Stimulated activated naive B cell treated with anti-CD40 and anti-IgM and Interleukin-4, amounts not matched to agents 10 μg/mL and 1 μg/mL and 100 μg/mL, for 72 hours (primary cell): ENCODE results near the gene AOPEP.

ENCODE experiments used
- ATAC-seq, 2 donors: fragments of 150-1000 bp; cut with Tn5 transposase; replicated peaks; 2 replicates each; pipeline ENCODE4 v1.10.0; 2021; ENCODE audit warnings: moderate library complexity in 1 of 2
- DNase-seq: peaks from one replicate; pipeline ENCODE4 v3.0.0; 2021
- H3K27ac Mint-ChIP-seq: one replicate; pipeline ENCODE4 v1.8.0; 2022; ENCODE audit warnings: mild to moderate bottlenecking, mixed read lengths
- H3K27me3 Mint-ChIP-seq, 2 donors: one replicate each; pipeline ENCODE4 v1.8.0; 2022; ENCODE audit warnings: mixed read lengths in 2 of 2
- H3K36me3 Mint-ChIP-seq, 2 donors: one replicate each; pipeline ENCODE4 v1.8.0; 2022; ENCODE audit warnings: mixed read lengths in 2 of 2, mild to moderate bottlenecking in 1 of 2
- H3K4me1 Mint-ChIP-seq, 2 donors: one replicate each; pipeline ENCODE4 v1.8.0; 2022; ENCODE audit warnings: mixed read lengths in 2 of 2, mild to moderate bottlenecking in 1 of 2
- H3K4me3 Mint-ChIP-seq, 2 donors: one replicate each; pipeline ENCODE4 v1.8.0; 2022; ENCODE audit warnings: mild to moderate bottlenecking in 2 of 2, mixed read lengths in 2 of 2, moderate library complexity in 1 of 2
- H3K9me3 Mint-ChIP-seq, 2 donors: one replicate each; pipeline ENCODE4 v1.8.0; 2022; ENCODE audit warnings: mixed read lengths in 2 of 2, mild to moderate bottlenecking in 1 of 2

AOPEP gene

GRCh38 chr9:94699715-94700373 lies 26.7 kb upstream of the AOPEP start:
- Mint-ChIP-seq H3K4me3 (no peak overlapping the region), H3K9me3 (no peaks in the 10 kb centered on the region)

DNA sequence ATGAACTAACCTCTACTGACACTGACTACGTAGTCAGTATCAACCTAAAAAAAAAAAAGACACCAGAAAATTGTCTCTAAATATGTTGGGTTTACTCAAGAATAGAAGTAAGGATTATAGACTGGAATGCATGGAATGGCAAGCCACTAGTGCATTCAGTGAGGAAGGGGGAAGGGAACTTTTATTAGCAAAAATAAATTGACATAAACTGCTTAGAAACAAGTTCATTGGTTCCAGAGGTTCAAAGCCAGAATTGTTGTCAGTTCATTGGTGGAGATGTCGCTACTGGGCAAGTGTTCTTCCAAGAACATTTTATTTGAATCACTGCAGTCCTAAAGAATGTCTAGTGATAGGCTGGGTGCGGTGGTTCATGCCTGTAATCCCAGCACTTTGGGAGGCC lies 26.1 kb upstream of the AOPEP start:
- no peak overlapping the region for H3K27ac Mint-ChIP-seq
- peaks cover 23 to 31% of the 10 kb centered on the region in 2 donors for H3K27me3 Mint-ChIP-seq
- H3K36me3 Mint-ChIP-seq = no peaks in the 10 kb centered on the region
- ATAC-seq (no peak), DNase-seq (no peak)
- H3K4me1 Mint-ChIP-seq = no peaks in the 10 kb centered on the region
- H3K4me3 Mint-ChIP-seq = no peak overlapping the region
- no peaks in the 10 kb centered on the region for H3K9me3 Mint-ChIP-seq

More at GRCh38 chr9:94699715-94700373, 26.7 kb upstream of the AOPEP start:
- DNase-seq = no peak
- peaks cover 23 to 31% of the 10 kb centered on the region in 2 donors for H3K27me3 Mint-ChIP-seq
- H3K4me1 Mint-ChIP-seq = no peaks in the 10 kb centered on the region
- no peak for ATAC-seq
- H3K36me3 Mint-ChIP-seq = no peaks in the 10 kb centered on the region
- H3K27ac Mint-ChIP-seq = no peak overlapping the region

GRCh38 chr9:94703488-94704140 lies 22.9 kb upstream of the AOPEP start:
- Mint-ChIP-seq H3K4me1 (no peaks in the 10 kb centered on the region), H3K36me3 (no peaks in the 10 kb centered on the region), H3K27me3 (peaks cover 16 to 28% of the 10 kb centered on the region in 2 donors), H3K9me3 (no peaks in the 10 kb centered on the region), H3K4me3 (no peak overlapping the region), H3K27ac (no peak overlapping the region)
- DNase-seq (no peak), ATAC-seq (no peak)

- no peak for DNase-seq
- H3K36me3 Mint-ChIP-seq = no peaks in the 10 kb centered on the region
- no peak overlapping the region for H3K27ac Mint-ChIP-seq
- H3K27me3 Mint-ChIP-seq = peaks cover 11 to 21% of the 10 kb centered on the region in 2 donors
- H3K4me3 Mint-ChIP-seq = no peak overlapping the region
- no peak for ATAC-seq
- no peaks in the 10 kb centered on the region for H3K4me1 Mint-ChIP-seq
- no peaks in the 10 kb centered on the region for H3K9me3 Mint-ChIP-seq
Measured at GRCh38 chr9:94705162-94705702, 21.3 kb upstream of the AOPEP start.

- H3K36me3 Mint-ChIP-seq = no peaks in the 10 kb centered on the region
- H3K4me3 Mint-ChIP-seq = no peak overlapping the region
Measured at GRCh38 chr9:94706922-94707321, 19.6 kb upstream of the AOPEP start.

DNA sequence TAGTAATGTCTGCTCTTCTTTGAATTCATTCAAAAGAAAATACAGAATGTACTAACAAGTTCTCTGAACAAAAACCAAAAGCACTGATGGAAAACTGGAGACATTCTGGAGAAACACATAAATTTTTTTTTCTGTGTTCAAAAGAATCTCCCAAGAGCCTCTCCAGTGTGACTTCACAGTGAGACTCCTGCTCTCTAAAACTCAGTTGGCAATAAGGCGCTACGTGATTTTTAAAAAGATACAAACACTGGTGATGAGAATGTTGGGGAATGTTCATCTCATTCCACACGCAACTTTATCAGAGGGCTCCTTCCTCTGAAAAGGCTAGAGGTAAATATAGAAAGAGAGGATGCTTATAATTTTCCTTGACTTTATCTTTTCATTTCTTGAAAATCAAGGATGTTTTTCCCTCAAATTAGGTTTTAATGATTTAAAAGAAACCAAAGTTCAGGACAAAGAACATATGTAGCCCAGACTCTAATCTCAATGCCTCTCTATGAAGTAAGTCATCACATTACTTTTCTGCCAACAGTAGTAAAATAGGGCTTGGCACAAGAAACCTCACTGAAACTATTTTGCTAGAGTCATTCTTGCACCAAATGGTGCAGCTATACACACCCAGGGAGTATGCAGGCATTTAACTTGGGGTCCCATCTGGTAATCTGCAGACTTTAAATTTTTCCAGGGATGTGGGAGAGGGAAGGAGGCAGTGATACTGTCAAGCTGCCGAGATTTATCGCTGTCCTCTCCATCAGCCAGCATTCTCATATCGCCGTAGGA lies 12.9 kb upstream of the AOPEP start:
- DNase-seq = no peak
- H3K4me1 Mint-ChIP-seq = no peaks in the 10 kb centered on the region

More at GRCh38 chr9:94706922-94707321, 19.6 kb upstream of the AOPEP start:
- peaks cover 13 to 24% of the 10 kb centered on the region in 2 donors for H3K27me3 Mint-ChIP-seq
- DNase-seq (no peak), ATAC-seq (no peak)
- no peaks in the 10 kb centered on the region for H3K4me1 Mint-ChIP-seq
- H3K27ac Mint-ChIP-seq = no peak overlapping the region
- no peaks in the 10 kb centered on the region for H3K9me3 Mint-ChIP-seq

GRCh38 chr9:94714494-94714893 lies 12.0 kb upstream of the AOPEP start:
- DNase-seq = no peak
- Mint-ChIP-seq H3K9me3 (peaks cover 3 to 6% of the 10 kb centered on the region in 2 donors), H3K27ac (no peak overlapping the region), H3K4me1 (no peaks in the 10 kb centered on the region), H3K36me3 (no peaks in the 10 kb centered on the region), H3K4me3 (no peak overlapping the region), H3K27me3 (peaks cover 28 to 32% of the 10 kb centered on the region in 2 donors)
- no peak for ATAC-seq

More for the DNA sequence above, 12.9 kb upstream of the AOPEP start:
- no peaks in the 10 kb centered on the region for H3K36me3 Mint-ChIP-seq
- H3K9me3 Mint-ChIP-seq = peaks cover 3 to 6% of the 10 kb centered on the region in 2 donors
- ATAC-seq = no peak
- no peak overlapping the region for H3K4me3 Mint-ChIP-seq
- peaks cover 28 to 29% of the 10 kb centered on the region in 2 donors for H3K27me3 Mint-ChIP-seq
- H3K27ac Mint-ChIP-seq = no peak overlapping the region

DNA sequence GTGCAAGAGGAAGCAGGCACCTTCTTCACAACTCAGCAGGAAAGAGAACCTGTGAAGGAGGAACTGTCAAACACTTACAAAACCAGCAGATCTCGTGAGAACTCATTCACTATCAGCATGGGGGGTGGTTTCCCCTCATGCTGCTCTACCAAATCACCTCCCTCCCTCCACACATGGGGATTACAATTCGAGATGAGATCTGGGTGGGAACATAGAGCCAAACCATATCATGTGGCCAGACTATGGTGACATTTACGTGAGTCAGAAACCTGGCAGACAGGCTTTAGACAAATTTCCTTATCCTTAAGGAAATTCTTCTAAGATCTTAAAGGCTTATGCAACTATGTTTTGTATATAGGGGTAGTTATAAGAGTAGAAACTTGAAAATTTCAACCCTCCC lies 8.7 kb upstream of the AOPEP start:
- DNase-seq = no peak

GRCh38 chr9:94718936-94719335 lies 7.6 kb upstream of the AOPEP start:
- ATAC-seq = no peak
- Mint-ChIP-seq H3K27ac (no peak overlapping the region), H3K9me3 (peaks cover 3 to 8% of the 10 kb centered on the region in 2 donors)

More for the DNA sequence above, 8.7 kb upstream of the AOPEP start:
- peaks cover 15 to 20% of the 10 kb centered on the region in 2 donors for H3K27me3 Mint-ChIP-seq
- no peak overlapping the region for H3K4me3 Mint-ChIP-seq
- H3K4me1 Mint-ChIP-seq = no peaks in the 10 kb centered on the region
- H3K9me3 Mint-ChIP-seq = peaks cover 3 to 8% of the 10 kb centered on the region in 2 donors
- no peak overlapping the region for H3K27ac Mint-ChIP-seq
- H3K36me3 Mint-ChIP-seq = no peaks in the 10 kb centered on the region
- ATAC-seq = no peak

DNA sequence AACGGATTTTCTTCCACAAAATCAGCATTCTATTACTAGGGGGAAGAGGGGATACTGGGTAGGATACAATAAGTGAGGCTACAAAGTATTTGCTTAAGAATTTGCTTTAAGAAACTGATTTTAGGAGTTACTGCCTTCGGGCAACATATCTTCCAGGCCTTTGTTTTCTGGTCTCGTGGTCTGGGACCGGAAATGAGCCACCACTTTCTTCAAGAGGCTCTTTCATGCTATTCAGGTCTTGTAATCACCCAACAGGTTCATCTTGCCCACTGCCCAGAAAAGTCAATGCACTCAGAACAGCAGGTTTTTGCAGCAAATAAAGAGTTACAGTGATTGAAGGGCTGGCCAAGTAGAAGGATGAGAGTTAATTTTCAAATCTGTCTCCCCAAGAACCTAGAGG lies 6.6 kb upstream of the AOPEP start:
- ATAC-seq = no peak
- Mint-ChIP-seq H3K4me3 (no peak overlapping the region), H3K27ac (no peak overlapping the region), H3K4me1 (no peaks in the 10 kb centered on the region), H3K27me3 (peaks cover 6 to 20% of the 10 kb centered on the region in 2 donors), H3K9me3 (peaks cover 3 to 8% of the 10 kb centered on the region in 2 donors), H3K36me3 (no peaks in the 10 kb centered on the region)
- DNase-seq = no peak

More at GRCh38 chr9:94718936-94719335, 7.6 kb upstream of the AOPEP start:
- H3K4me3 Mint-ChIP-seq = no peak overlapping the region
- H3K27me3 Mint-ChIP-seq = peaks cover 6 to 20% of the 10 kb centered on the region in 2 donors
- no peaks in the 10 kb centered on the region for H3K36me3 Mint-ChIP-seq
- no peak for DNase-seq
- H3K4me1 Mint-ChIP-seq = no peaks in the 10 kb centered on the region

DNA sequence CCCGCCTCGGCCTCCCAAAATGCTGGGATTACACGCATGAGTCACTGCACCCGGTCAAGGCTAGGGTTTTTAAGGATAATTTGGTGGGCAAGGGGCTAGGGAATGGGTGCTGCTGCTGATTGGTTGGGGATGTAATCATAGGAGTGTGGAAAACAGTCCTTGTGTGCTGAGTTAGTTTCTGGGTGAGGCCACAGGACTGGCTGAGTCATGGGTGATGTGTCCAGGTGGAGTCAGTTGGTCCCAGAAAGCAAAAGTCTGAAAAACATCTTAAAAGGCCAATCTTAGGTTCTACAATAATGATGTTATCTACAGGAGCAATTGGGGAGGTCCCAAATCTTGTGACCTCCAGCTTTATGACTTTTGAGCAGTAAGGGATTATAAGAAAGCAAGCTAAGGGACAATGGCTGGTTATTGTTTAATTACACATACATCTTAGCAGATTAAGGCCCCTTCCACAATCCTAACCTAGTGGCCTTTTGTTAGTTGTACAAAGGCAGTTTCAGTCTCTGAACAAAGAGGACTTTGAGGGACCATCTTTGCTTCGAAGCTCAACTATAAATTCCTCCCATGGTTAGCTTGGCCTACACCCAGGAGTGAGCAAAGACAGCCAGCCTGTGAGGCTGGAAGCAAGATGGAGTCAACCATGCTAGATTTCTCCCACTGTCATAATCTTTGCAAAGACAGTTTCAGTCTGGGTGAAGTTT lies 5.5 kb upstream of the AOPEP start:
- Mint-ChIP-seq H3K36me3 (no peaks in the 10 kb centered on the region), H3K4me1 (no peaks in the 10 kb centered on the region), H3K27me3 (peaks cover 4 to 18% of the 10 kb centered on the region in 2 donors), H3K9me3 (peaks cover 3 to 8% of the 10 kb centered on the region in 2 donors), H3K4me3 (no peak overlapping the region), H3K27ac (peak overlapping the region; percentile 25)
- no peak for DNase-seq
- ATAC-seq = no peak

GRCh38 chr9:94721754-94722153 lies 4.7 kb upstream of the AOPEP start:
- H3K9me3 Mint-ChIP-seq = peaks cover 3 to 8% of the 10 kb centered on the region in 2 donors
- no peaks in the 10 kb centered on the region for H3K36me3 Mint-ChIP-seq
- H3K27ac Mint-ChIP-seq = no peak overlapping the region
- DNase-seq = no peak
- no peak overlapping the region for H3K4me3 Mint-ChIP-seq
- H3K4me1 Mint-ChIP-seq = peaks cover 0 to under 1% of the 10 kb centered on the region in 2 donors
- peaks cover 0 to 14% of the 10 kb centered on the region in 2 donors for H3K27me3 Mint-ChIP-seq
- ATAC-seq = no peak

- H3K9me3 Mint-ChIP-seq = peaks cover 0 to 2% of the 10 kb centered on the region in 2 donors
- no peaks in the 10 kb centered on the region for H3K36me3 Mint-ChIP-seq
- H3K27me3 Mint-ChIP-seq = peaks cover 0 to 4% of the 10 kb centered on the region in 2 donors
- H3K27ac Mint-ChIP-seq = no peak overlapping the region
- ATAC-seq (no peak), DNase-seq (no peak)
- H3K4me1 Mint-ChIP-seq = peaks cover 6 to 13% of the 10 kb centered on the region in 2 donors
- peak overlapping the region in 1 of 2 donors; percentile 1 for H3K4me3 Mint-ChIP-seq
Measured at GRCh38 chr9:94725293-94725692, 1.2 kb upstream of the AOPEP start.

DNA sequence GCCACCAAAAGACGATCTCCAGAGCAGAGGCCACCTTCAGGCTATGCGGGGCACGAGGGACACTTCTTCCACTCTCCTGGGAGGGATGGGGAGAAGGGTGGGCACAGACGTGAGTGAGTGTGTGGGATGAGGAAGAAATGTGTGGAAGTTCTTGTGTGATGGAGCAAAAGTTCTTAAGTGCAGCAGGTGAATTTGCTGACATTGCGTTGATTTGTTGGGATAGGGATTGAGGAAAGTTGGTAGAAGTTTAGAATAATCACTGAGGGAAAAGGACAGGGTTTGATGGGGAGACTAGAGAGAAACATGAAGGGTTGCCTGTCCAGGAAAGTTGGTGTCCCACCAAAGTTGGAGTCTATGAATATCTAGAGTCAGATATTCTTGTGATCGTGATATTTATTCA lies 2.2 kb downstream of the AOPEP start:
- H3K4me3 Mint-ChIP-seq = no peak overlapping the region
- DNase-seq (no peak), ATAC-seq (no peak)
- no peaks in the 10 kb centered on the region for H3K36me3 Mint-ChIP-seq
- no peaks in the 10 kb centered on the region for H3K9me3 Mint-ChIP-seq
- H3K4me1 Mint-ChIP-seq = peaks cover 6 to 13% of the 10 kb centered on the region in 2 donors
- no peak overlapping the region for H3K27ac Mint-ChIP-seq
- no peaks in the 10 kb centered on the region for H3K27me3 Mint-ChIP-seq
